GM19035 (cell line): ENCODE data around the gene HECTD4.
"Not testable (repeated sequence)": the region's sequence is repeated elsewhere in the genome, so short reads cannot be mapped to it uniquely, and the experiment has no call there.

Experiments
- ATAC-seq: cut with Tn5 transposase; IDR thresholded peaks from one replicate; pipeline ENCODE4 v1.9.1; 2021; ENCODE audit not compliant: unreplicated experiment

HECTD4 gene

DNA sequence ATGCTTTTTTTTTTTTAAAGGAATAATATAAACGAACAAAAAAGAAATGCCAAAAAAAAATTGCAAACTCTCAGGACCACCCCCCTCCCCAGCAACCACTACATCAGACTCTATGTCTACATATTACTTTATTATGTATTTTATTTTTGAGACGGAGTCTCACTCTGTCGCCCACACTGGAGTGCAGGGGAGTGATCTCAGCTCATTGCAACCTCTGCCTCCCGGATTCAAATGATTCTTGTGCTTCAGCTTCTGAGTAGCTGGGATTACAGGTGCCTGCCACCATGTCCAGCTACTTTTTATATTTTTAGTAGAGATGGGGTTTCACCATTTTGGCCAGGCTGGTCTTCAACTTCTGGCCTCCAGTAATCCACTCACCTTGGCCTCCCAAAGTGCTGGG is 22.9 kb downstream of the HECTD4 start:
- ATAC-seq: no peak

- no peak for ATAC-seq
Measured at GRCh38 chr12:112357214-112357613, 25.0 kb downstream of the HECTD4 start.

GRCh38 chr12:112354399-112354798 is 27.8 kb downstream of the HECTD4 start:
- ATAC-seq: no peak

DNA sequence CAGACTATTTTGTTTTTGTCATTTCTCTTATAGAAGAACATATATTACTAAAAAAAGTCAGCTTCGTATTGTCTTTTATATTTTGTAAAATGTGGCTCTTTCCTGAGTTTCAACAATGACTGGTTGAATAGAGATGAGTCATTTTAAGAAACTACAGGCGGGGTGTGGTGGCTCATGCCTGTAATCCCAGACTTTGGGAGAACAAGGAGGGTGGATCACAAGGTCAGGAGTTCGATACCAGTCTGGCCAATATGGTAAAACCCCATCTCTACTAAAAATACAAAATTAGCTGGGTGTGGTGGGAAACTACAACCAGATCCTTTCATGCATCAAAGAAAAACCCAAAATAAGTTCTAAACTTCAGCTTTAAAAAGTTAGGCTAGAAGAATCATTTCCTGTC is 28.8 kb downstream of the HECTD4 start:
- ATAC-seq: no peak

DNA sequence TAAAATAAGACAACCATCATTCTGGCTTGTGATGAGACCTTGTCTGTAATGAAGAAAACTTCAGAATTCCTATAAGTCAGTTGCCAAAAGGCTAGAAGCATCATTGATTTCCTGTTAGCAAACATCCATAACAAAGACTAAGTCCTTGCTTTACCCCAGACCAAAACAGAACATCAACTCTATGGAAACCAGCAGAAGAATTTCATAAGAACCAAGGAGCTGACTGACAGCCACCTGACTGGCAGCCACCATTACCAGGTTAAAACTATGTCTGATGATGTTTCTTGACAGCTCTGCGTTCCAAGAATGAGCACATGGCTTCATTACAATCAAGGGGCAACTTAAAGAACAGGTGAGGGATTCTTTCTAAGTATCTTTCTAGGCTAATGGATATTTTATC is 29.3 kb downstream of the HECTD4 start:
- no peak for ATAC-seq

DNA sequence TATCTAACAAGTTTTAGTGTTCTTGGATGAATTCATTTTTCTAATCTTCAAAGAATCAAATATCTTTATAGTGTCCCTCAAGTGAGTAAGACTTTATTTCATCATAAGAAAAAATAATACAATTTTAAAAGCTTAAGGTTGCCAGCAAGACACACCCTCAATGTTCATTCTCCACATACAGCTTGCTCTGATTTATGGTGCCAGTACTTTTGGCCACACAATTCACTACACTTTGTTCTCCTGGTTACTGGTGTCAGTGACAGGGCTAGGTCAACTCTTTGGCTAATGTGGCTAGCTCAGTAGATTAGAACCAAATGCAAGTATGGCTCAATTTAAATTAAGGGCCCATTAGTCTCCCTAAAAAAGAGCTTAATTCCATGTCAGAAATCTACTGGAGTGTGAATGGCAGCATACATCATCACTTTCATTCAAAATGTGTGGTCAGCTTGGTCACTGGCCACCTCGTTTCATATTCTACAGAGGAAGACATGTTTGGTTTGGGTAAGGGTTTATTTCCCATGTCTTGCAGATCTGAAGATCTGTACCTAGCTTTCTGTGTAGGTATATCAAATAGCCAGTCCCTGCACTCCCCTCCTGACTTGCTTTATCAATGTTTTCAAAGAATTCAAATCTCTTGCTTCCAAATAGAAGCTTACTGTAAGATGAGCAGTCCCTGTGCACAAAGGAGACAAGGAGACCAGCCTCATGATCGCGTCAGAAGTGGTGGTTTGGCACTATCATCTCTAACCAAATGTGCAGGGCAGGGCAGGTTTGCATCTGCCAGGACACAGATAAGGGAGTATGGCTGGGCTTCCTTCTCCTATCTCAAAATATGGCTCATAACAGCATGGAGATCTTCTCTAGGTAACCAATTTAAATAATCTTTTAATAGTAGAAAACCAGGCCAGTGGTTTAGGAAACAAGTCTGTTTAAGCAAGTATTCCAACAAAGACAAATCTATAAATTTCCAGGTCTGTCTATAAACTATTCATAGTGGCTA is 31.3 kb downstream of the HECTD4 start:
- no peak for ATAC-seq

GRCh38 chr12:112349431-112349830 is 32.8 kb downstream of the HECTD4 start:
- ATAC-seq: no peak

- not testable (repeated sequence) for ATAC-seq
Measured at GRCh38 chr12:112348926-112349325, 33.3 kb downstream of the HECTD4 start.

GRCh38 chr12:112347581-112347982 is 34.6 kb downstream of the HECTD4 start:
- no peak for ATAC-seq

DNA sequence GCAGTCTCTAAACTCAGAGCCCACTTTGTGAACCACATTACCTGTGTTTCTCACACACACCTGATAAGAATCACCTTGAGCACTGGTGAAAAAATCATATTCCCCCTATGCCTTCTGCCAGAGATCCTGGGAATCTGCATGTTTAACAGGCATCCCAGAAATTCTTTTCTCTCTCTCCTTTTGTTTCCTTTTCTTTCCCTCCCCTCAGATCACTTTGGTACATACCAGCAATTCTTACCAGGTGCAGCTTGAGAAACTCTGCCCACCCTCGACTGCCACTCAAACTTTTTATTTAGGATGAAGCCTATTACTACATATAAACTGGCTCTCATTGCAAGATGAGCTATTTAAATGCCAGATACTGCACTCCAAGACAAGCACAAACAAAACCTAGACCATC is 36.0 kb downstream of the HECTD4 start:
- ATAC-seq: no peak

DNA sequence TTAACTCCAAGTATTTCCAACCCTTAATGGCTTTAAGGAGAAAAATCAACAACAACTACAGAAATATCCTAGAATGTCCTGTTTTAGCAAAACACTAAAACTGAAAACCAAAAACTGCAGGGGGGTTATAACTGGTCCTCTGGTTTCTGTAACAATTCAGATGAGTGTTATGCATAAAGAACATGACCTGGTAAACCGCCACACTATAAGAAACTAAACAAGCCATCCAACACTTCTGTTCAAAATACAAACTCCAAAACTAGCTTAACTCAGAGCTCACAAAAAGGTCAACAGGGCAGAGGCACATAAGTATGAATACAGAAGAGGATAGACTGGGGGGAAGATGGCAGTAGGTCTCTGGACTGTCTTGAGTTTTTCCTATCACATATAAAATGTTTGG is 38.0 kb downstream of the HECTD4 start:
- no peak for ATAC-seq

- ATAC-seq: no peak
Measured at GRCh38 chr12:112342587-112342986, 39.6 kb downstream of the HECTD4 start.

GRCh38 chr12:112341046-112341825 is 41.0 kb downstream of the HECTD4 start:
- ATAC-seq: no peak

DNA sequence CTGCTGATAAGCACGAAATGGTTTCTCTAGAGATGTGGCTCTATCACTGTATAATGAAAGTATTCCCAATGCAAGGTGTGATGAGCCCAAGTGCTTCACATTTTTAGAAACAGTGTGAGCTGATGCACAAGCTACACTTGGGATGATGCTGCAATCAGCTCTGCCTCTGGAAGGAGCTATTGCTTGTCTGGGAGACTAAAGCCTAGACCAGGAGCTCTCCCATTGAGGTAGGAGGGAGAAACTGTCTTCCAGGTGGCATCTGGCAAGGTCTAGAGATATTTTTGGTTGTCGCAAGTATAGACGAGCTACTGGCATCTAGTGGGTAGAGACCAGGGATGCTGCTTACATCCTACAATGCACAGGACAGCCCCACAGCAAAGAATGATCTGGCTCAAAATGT is 42.0 kb downstream of the HECTD4 start:
- ATAC-seq: no peak

- ATAC-seq: not testable (repeated sequence)
Measured at GRCh38 chr12:112334999-112335398, 47.2 kb downstream of the HECTD4 start.

DNA sequence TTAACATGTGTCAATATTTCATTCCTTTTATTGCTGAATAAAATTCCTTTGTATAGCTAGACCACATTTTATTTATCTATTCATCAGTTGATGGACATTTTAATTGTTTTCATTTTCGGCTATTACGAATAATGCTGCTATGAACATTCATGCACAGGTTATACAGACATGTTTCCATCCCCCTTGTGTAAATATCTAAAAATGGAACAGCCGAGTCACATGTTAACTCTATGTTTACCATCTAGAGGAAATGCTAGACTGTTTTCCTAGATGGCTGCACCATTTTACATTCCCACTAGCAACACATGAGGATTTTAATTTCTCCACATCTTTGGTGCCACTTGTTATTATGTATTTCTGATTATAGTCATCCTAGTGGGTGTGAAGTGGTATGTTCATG is 49.2 kb downstream of the HECTD4 start:
- ATAC-seq: no peak

DNA sequence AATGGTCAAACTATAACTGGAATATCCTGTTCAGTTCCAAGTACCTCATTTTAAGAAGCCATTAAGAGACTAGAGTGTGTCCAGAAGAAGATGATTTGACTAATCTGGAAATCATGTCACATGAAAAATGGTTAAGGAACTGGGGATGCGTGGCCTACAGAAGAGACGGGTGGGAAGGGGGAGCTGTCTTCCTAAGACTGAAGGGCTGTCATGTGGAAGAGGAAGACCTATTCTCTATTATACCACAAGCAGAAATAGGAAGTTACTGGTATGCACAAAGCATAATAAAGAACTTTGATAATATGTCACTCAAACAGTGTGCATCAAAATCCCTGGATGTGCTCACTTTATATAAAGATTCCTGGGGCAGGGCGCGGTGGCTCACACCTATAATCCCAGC is 50.3 kb downstream of the HECTD4 start:
- no peak for ATAC-seq

GRCh38 chr12:112330706-112331105 is 51.5 kb downstream of the HECTD4 start:
- ATAC-seq: no peak

- ATAC-seq: no peak
Measured at GRCh38 chr12:112328456-112329124, 53.6 kb downstream of the HECTD4 start.

GRCh38 chr12:112327209-112327938 is 54.9 kb downstream of the HECTD4 start:
- no peak for ATAC-seq
